G401 (cell line): ENCODE measurements around the gene AMZ2. TPM values are rescaled to one million over a fixed set of nuclear protein-coding genes. Genes with fewer than 3 reads are reported as not detected.
"Not testable (repeated sequence)": the region's sequence is repeated elsewhere in the genome, so short reads cannot be mapped to it uniquely, and the experiment has no call there.

Experiments used
- DNase-seq: peaks from one replicate; pipeline ENCODE4 v3.0.0-alpha.2; 2015; ENCODE audit warnings: low spot score
- in situ Hi-C: cut with HindIII; loops from 2 replicates; pipeline ENCODE4 v1.10.0; 2016; ENCODE audit warnings: low sequenced_read_pairs, mixed read lengths
- total RNA-seq: library from RNA; depleted of rRNA; stranded (reverse); fragments of >200 nt; shearing (Covaris generic); gene quantifications from 2 replicates; pipeline ENCODE4 v1.2.3, GENCODE V29; 2014

AMZ2 gene
- total RNA-seq, 1 experiment from 2014 or later: 142 TPM

DNA sequence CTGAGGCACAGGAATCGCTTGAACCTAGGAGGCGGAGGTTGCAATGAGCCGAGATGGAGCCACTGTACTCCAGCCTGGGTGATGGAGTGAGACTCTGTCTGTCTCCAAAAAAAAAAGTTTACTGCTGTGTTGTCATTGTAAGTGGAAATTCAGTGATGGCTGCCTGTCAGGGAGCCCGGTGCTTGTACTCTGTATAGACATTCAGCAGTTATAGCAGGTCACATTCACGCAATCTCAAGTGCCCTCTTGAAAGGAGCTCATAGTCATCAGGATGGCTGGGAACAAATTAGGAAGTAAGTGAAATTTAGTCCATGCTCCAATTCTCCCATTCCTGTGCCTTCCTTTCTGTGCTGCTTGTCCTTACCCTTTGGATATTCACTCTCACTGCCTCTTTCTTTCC is 32.4 kb upstream of the AMZ2 start:
- in situ Hi-C loops: not testable (repeated sequence)

DNA sequence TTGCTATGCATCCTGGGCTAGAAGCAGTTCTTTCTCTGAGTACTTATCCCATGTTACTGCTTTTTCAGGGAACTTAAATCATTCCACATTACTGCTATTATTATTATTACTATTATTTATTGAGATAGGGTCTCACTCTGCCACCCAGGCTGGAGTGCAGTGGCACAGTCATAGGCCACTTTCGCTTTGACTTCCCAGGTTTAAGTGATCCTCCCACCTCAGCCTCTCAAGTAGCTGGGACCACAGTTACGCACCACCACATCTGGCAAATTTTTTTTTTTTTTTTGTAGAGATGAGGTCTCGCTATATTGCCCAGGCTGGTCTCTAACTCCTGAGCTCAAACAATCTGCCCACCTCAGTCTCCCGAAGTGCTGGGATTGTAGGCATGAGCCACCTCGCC is 28.4 kb upstream of the AMZ2 start:
- in situ Hi-C loops, DNase-seq: not testable (repeated sequence)

More for the DNA sequence above, 32.4 kb upstream of the AMZ2 start:
- DNase-seq: not testable (repeated sequence)

DNA sequence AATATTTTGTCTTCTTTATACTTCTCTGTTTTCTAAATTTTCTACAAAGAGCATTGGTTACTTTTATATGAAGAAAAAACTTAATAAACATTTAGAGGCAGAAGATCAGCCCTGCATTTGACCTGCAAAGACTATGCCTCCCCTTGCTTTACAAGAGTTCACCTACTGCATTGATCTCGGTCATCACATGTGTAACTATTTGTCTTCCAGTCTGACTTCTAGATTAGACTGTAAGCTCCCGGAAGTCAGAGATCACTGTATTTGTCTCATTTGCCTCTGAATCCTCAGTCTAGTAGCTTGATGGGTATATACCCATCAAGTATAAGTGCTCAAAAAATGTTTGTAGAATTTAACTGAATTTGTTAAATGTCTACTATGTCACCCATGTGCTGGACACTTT is 27.7 kb upstream of the AMZ2 start:
- in situ Hi-C loops, DNase-seq: not testable (repeated sequence)

DNA sequence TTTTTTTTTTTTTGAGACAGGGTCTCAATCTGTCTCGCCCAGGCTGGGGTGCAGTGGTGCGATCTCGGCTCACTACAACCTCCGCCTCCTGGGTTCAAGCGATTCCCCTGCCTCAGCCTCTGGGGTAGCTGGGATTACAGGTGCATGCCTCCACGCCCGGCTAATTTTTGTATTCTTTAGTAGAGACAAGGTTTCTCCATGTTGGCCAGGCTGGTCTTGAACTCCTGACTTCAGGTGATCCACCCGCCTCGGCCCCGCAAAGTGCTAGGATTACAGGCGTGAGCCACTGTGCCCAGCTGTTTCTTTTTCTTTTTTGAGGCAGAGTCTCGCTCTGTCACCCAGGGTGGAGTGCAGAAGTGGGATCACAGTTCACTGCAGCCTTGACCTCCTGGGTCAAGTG is 27.1 kb upstream of the AMZ2 start:
- in situ Hi-C loops, DNase-seq: not testable (repeated sequence)

DNA sequence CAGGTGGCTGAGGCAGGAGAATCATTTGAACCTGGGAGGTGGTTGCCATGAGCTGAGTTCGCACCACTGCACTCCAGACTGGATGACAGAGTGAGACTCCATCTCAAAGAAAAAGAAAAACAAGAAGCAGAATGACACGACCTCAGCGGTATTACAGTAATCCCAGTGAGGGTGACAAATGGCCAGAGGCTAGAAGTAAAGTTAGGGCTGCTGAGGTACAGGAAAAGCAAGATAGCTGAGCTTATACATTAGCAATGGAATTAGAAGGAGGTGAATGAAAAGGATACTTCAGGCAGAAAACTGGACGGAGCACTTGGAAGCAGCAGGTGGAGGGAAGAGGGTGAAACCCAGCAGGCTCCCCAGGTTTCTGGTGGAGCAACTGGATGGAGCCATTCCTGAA is 26.1 kb upstream of the AMZ2 start:
- in situ Hi-C loops: no loop called here
- no peak for DNase-seq

DNA sequence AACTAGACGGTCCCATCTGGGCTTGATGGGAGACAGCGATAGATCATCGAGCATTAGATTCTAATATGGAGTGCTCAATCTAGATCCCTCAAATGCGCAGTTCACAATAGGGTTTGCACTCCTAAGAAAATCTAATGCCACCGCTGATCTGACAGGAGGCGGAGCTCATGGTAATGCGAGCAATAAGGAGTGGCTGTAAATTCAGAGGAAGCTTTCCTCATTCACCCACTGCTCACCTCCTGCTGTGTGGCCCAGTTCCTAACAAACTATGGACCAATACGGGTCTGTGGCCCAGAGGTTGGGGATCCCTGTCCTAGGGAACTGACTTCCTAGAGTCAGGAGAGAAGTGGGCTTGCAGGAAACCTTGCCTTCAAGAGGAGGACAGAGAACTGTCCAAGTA is 25.2 kb upstream of the AMZ2 start:
- in situ Hi-C loops: no loop called here
- no peak for DNase-seq

DNA sequence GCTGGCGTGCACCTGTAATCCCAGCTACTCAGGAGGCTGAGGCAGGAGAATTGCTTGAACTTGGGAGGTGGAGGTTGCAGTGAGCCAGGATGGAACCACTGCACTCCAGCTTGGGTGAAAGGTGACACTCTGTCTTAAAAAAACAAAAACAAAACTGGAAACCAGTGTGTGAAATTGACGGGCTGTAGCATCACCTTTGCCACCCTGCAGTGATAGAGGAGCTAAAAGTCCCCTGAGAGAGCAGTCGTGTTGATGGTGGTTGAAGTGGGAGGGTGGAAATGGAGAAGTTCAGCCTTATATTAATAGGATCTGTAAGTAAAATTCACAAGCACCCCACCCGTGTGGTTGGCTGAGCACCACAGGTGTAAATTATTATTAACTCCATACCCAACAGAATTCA is 22.8 kb upstream of the AMZ2 start:
- DNase-seq, in situ Hi-C loops: not testable (repeated sequence)

DNA sequence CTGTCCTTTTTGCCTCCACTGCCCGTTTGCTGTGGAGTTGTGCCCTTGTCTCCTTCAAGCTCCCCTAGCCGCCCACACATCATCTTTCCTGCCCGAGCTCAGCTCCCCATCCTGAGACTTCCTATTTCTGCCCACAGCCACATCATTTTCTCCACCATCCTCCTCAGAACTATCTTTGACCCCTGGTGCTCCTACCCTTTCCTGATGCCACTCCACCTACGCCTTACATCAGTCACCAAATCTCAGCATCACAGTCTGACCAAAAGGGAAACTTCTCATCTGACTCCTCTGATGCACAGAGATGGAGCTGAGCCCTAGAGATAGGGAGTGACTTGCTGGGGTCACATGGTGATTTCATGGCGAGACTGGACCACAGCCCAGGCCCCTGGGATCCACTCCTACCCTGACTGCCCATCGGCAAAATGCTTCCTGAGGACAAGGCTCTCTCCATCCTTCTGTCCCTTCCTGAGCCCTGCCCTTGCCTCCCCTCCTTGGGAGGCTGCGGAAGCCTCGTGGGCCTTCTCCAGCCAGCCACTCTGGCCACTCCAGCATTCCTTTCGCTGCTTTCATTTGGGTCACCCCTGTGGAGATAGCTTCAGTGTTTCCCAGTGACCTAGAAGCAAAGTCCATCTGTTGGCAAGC is 19.7 kb upstream of the AMZ2 start:
- in situ Hi-C loops, DNase-seq: not testable (repeated sequence)

DNA sequence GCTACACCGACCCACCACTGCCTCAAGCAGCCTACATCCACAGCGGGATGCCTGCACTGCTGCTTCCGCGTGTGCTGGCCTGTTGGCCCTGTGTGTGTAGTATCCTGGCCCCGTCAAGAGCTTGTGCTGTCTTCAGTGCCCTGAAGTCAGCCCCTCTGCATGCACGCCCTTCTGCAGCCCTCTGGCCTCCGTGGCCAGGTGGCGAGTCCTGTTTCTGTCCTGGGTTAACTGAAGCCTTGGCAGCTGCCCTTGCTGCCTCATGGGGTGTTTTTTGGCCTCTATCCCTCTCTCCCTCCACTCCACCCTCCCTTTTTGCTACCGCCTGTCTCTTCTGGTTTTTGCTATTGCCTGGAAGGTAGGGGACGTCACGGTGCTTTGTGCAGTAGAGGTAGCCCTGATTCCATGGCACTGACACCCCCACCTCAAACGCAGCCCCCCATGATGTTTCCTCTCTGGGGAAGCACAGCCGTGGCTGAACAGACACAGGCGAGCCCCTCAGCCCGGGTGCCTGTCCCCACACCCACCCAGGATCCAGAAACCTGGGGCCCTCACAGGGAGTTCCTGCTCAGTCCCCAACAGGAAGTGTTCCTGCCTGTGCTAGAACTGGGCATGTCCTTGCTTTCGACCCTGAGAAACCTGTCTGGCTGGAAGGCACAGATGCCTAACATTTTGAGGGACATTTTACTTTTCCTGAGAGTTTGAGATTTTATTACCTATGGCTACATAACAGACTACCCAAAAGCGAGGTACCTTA is 18.8 kb upstream of the AMZ2 start:
- peak; percentile 99 for DNase-seq
- in situ Hi-C loops: no loop called here

DNA sequence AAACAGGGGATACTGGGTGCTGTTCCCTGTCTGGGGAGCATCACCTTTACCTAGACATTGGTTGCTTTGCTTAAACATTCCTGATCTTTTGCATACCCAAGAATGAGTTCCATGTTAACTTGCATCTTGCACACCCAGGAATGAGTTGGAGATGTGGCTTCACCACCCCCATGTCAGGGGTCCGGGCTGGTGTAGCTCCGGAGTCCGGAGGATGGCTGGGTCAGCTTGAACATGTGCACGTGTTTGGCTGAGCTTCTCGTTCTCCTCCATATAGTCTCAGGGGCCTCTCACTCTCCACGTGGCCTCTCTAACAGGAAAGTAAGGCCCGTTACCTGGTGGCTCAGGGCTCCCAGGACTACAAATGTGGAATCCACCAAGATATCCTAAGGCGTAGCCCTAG is 18.2 kb upstream of the AMZ2 start:
- in situ Hi-C loops: no loop called here
- no peak for DNase-seq

DNA sequence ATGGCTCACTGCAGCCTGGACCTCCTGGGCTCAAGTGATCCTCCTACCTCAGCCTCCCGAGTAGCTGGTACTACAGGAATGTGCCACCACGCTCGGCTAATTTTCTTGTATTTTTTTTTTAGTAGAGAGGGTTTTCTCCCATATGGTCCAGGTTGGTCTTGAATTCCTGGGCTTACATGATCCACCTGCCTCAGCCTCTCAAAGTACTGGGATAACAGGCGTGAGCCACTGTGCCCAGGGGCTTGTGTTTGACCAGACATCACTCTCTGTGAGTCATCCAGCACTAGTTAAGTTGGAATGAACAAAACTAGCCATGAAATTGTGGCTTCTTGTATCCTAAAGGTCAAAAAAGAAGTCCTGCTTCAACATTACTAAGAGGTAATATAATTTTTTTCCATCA is 16.7 kb upstream of the AMZ2 start:
- in situ Hi-C loops, DNase-seq: not testable (repeated sequence)

DNA sequence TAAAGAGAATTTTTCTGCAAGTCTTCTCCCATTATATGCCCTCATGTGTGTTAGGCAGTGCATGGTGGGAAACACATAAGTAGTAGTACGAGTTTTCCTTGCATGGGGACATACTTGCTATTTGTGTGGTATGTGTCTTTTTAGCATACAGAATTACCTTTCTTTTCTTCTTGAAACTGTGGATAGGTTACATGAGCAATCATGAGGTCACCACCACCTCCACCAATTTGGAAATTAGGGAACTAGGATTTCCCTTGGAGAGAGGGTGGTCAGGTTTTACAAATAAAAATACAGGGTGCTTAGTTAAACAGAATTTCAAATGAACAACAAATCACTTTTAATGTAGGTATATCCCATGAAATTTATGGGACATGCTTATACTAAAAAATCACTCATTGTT is 16.3 kb upstream of the AMZ2 start:
- DNase-seq: no peak
- in situ Hi-C loops: no loop called here

DNA sequence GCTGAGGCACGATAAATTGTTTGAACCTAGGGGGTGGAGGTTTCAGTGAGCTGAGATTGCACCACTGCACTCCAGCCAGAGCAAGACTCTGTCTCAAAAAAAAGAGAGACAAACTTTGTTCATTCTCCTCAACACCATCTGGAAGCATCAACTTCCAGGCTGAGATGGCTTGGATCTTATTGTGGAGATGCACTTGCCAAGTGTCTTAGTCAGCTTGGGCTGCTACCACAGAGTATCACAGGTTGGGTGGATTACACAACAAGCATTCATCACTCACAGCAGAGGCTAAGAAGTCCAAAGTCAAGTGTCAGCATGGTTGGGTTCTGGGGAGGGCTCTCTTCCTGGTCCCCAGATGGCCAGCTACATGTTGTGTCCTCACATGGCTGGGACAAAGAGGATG is 15.1 kb upstream of the AMZ2 start:
- in situ Hi-C loops, DNase-seq: not testable (repeated sequence)

DNA sequence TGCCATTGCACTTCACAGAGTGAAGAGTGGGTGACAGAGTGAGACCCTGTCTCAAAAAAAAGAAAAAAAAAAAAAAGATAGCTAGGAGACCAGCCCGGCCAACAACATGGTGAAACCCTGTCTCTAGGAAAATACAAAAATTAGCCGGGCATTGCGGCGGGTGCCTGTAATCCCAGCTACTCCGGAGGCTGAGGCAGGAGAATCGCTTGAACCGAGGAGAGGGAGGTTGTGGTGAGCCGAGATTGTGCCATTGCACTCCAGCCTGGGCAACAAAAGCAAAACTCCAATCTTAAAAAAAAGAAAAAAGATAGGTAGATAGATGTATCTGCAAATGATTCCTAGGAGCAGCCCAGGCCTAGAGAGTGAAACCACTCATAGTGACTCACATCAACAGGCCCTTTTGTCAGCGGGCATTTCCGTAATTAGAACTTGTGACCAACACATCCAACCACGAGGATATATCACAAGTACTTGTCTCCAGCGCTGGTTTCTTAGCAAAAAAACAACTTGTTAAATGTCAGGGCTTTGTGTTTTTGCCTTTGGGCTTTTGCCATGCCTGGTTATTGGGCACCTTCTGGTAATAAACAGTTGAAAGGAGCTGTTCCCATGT is 13.0 kb upstream of the AMZ2 start:
- in situ Hi-C loops: not testable (repeated sequence)
- DNase-seq: peak; percentile 66

DNA sequence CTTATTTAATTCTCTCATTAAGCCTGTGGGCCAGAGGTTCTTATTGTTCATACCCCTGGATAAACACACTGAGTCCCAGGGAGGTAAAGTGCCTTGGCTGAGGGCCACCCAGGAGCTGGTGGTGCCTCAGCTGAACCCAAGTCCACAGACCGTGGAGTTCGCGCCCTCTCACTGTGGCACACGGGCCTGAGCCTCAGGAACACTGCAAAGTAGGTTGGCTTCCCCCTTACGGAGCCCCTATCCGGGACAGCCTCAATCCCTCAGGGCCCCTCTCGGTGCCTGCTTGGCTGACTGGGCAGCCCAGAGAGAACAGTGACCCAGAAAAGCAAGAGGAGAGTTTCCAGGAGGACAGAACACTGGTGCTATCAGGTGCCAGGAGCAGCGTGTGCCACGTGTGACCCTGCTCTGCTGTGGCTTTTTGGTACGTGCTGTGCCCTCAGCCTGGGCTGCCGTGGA is 12.5 kb upstream of the AMZ2 start:
- DNase-seq: peak; percentile 91
- in situ Hi-C loops: not testable (repeated sequence)

DNA sequence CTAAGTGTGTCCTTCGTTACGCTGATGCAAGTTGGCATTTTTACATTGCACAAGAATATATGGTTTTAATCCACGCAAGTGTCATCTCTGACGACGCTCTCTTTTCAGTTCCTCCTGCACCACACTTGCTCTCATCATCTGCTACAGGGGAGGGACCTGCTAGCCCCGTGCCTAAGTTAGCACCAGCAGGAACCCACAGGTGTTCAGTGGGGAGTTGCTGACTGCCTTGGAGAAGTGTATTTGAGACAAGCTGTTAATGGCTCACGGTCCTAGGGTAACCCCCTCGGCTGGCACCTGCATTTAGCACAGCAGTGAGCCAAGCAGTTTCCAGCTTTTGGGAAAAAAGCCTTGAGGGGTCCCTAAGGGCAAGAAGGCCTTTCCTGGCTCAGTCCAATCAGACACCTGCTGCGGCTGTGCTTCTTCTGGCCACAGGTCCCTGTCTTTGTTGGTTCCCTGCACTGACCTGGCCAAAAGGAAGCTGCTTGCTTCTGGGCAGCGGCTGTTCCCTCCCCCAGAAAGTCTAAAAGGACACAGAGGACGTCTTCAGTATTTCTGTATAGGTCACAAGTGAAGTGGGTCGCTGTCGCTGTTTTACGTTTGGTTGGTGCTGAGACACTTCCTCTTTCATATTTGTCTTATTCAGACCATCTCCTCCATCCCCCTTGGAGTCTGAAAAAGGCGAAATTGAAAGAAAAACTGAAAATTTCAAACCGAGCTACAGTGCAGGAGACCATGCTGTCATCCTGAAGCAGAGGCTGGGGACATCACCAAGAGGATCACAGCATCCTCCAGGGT is 10.3 kb upstream of the AMZ2 start:
- DNase-seq: peak; percentile 49
- in situ Hi-C loops: not testable (repeated sequence)

DNA sequence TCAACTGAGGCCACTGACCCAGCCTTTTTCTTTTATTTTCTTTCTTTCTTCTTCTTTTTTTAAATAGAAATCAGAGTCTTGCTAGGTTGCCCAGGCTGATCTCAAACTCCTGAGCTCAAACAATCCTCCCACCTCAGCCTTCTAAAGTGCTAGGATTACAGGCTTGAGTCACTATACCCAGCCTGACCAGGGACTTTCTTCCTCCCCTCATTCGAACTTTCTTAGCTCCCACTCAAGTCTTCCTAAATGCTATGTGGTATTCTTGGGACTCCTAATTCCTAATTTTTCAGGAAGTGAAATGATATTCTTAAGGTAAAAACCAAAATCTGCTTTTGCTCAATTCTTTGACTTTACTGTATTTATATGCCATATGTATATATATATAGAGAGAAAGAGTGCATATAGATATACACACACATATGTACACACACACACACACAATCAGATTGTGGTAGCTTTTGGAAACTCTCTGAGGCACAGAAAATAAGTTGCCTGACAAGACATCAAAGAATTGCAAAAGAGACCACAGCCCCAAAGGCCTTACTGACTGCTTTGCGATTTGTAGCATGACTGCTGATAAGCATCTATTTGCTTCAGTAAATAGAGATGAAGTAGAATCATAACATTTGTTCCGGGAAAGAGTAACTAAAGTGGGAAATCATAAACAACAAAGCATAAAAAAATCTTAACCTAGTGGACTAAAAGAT is 9.5 kb upstream of the AMZ2 start:
- in situ Hi-C loops: no loop called here
- DNase-seq: peak; percentile 31

DNA sequence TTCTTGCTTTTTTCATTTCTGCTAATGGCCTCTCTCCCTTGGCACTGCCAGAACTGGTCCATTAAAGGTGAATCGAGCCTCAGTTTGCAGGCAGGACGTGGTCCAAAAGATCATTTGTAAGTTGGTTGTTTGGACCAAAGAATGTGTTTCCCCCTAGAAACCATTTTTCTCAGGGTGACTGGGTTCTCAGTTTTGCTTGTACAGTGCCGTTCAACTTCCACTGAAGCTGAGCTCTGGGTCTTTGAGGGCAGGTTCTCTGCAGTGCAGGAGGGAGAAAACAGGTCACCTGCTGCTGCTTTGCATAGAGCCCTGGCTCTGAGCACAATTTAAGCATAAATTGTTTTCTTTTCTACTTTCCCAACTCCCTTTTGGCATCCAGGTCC is 9.0 kb upstream of the AMZ2 start:
- DNase-seq: peak; percentile 51
- in situ Hi-C loops: no loop called here
